HG03025 (cell line): ENCODE results near the gene PDXDC1.
"Not testable (repeated sequence)": the region's sequence is repeated elsewhere in the genome, so short reads cannot be mapped to it uniquely, and the experiment has no call there.

Experiments
- ATAC-seq: cut with Tn5 transposase; IDR thresholded peaks from one replicate; pipeline ENCODE4 v1.9.1; 2021; ENCODE audit warnings: mild to moderate bottlenecking, moderate library complexity; ENCODE audit not compliant: unreplicated experiment, low FRiP score

PDXDC1 gene

GRCh38 chr16:14971621-14972228 lies 3.1 kb upstream of the PDXDC1 start:
- not testable (repeated sequence) for ATAC-seq

- not testable (repeated sequence) for ATAC-seq
Observed at GRCh38 chr16:14973785-14974322, 972 bp upstream of the PDXDC1 start.

GRCh38 chr16:14974331-14974655 lies 533 bp upstream of the PDXDC1 start:
- ATAC-seq = not testable (repeated sequence)

GRCh38 chr16:14975418-14976194 lies 780 bp downstream of the PDXDC1 start:
- peak; percentile 18 for ATAC-seq

GRCh38 chr16:14976971-14977736 lies 2.3 kb downstream of the PDXDC1 start:
- ATAC-seq = not testable (repeated sequence)

GRCh38 chr16:14978281-14978680 lies 3.5 kb downstream of the PDXDC1 start:
- not testable (repeated sequence) for ATAC-seq

GRCh38 chr16:14978908-14979307 lies 4.1 kb downstream of the PDXDC1 start:
- ATAC-seq = not testable (repeated sequence)

- ATAC-seq = not testable (repeated sequence)
Observed at GRCh38 chr16:14981234-14981633, 6.4 kb downstream of the PDXDC1 start.

GRCh38 chr16:14982521-14982920 lies 7.7 kb downstream of the PDXDC1 start:
- ATAC-seq = not testable (repeated sequence)

GRCh38 chr16:14988092-14988491 lies 13.3 kb downstream of the PDXDC1 start:
- ATAC-seq = not testable (repeated sequence)

GRCh38 chr16:14988661-14989191 lies 13.9 kb downstream of the PDXDC1 start:
- ATAC-seq = not testable (repeated sequence)

GRCh38 chr16:14989291-14990281 lies 14.8 kb downstream of the PDXDC1 start:
- ATAC-seq = not testable (repeated sequence)

- not testable (repeated sequence) for ATAC-seq
Observed at GRCh38 chr16:14993277-14994151, 18.7 kb downstream of the PDXDC1 start.

GRCh38 chr16:14996702-14997101 lies 21.9 kb downstream of the PDXDC1 start:
- ATAC-seq = not testable (repeated sequence)

GRCh38 chr16:14998300-14998699 lies 23.5 kb downstream of the PDXDC1 start:
- not testable (repeated sequence) for ATAC-seq

GRCh38 chr16:14999845-15000244 lies 25.0 kb downstream of the PDXDC1 start:
- ATAC-seq = not testable (repeated sequence)

GRCh38 chr16:15002448-15002847 lies 27.6 kb downstream of the PDXDC1 start:
- not testable (repeated sequence) for ATAC-seq

GRCh38 chr16:15005357-15006132 lies 30.7 kb downstream of the PDXDC1 start:
- ATAC-seq = not testable (repeated sequence)
